Esophagus muscularis mucosa (tissue), 3 donors: ENCODE data around the gene SLC2A5.

Experiments
- POLR2A ChIP-seq: fragments of 450-650 bp; IDR thresholded peaks from one replicate; pipeline ENCODE4 v1.6.1; 2017; ENCODE audit warnings: antibody characterized with exemption, moderate library complexity, mild to moderate bottlenecking, low read depth
- POLR2AphosphoS5 ChIP-seq, 2 donors: sonication (generic); formaldehyde crosslinking; IDR thresholded peaks; one replicate each; pipeline ENCODE4 v1.6.1; 2017; ENCODE audit warnings: antibody characterized with exemption in 2 of 2
- TF ChIP-seq, protein P1 (sequence below), 3 experiments: fragments of 200-600 bp in 2 of 3; fragments of 450-650 bp in 1 of 3; sonication (generic) in 2 of 3; IDR thresholded peaks; one replicate each; pipeline ENCODE4 v1.5.1; 2017 to 2019; ENCODE audit warnings: antibody characterized with exemption in 3 of 3, mild to moderate bottlenecking in 2 of 3, moderate library complexity in 1 of 3

- TF ChIP-seq, protein P1, sequence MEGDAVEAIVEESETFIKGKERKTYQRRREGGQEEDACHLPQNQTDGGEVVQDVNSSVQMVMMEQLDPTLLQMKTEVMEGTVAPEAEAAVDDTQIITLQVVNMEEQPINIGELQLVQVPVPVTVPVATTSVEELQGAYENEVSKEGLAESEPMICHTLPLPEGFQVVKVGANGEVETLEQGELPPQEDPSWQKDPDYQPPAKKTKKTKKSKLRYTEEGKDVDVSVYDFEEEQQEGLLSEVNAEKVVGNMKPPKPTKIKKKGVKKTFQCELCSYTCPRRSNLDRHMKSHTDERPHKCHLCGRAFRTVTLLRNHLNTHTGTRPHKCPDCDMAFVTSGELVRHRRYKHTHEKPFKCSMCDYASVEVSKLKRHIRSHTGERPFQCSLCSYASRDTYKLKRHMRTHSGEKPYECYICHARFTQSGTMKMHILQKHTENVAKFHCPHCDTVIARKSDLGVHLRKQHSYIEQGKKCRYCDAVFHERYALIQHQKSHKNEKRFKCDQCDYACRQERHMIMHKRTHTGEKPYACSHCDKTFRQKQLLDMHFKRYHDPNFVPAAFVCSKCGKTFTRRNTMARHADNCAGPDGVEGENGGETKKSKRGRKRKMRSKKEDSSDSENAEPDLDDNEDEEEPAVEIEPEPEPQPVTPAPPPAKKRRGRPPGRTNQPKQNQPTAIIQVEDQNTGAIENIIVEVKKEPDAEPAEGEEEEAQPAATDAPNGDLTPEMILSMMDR (IDR thresholded peaks at IDR 0.05), result no peak
- no peak for TF ChIP-seq POLR2AphosphoS5 (IDR thresholded peaks at IDR 0.05)
- no peak for TF ChIP-seq POLR2A
Measured at GRCh38 chr1:9097947-9098705, 28.7 kb upstream of the SLC2A5 start.
